ENCODE data around the gene ALAS2.
"Not testable (repeated sequence)": the region's sequence is repeated elsewhere in the genome, so short reads cannot be mapped to it uniquely, and the experiment has no call there.

The ALAS2 gene

DNA sequence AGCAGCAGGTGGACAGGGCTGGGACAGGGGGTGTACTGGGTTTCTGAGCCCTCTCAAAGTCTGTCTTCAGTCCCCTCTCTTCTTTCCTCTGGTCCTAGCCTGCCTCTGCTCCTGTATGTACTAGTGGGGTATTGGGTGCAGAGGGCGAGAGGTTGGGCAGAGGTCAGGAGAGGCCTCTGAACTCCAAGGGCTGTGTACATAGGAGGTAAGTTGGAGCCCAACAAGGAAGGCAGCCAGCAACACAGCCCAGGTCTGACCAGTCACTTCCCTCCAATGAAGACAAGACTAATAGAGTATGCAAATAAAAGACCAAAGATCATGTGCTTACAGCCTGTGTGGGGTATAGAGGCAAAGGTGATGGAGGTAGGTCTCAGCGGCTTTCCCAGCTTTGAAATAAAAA lies 36.7 kb downstream of the ALAS2 start, which contains the start of gene PFKFB1:
TSS of gene PFKFB1 (minus strand) at position 90 of the 400 bp plus-strand sequence. CDS start 181 bp downstream, outside the sequence.
- no peak within 1 kb of the TSS for H3K4me3 ChIP-seq (ENCODE audit: control insufficient read depth in 1 of 7, extremely low read depth in 1 of 7, insufficient read depth in 4 of 7, low read depth in 2 of 7, low read length in 6 of 7)
- ChIA-PET CTCF (no interaction called here), POLR2A (no interaction called here)
- H3K4me1 ChIP-seq (ENCODE audit: control extremely low read depth in 1 of 4, control insufficient read depth in 4 of 4, insufficient read depth in 4 of 4, low read length in 3 of 4), result peaks cover 0 to 2% (median 0%) of the 10 kb centered on the region in 4 experiments
- no peak within 1 kb of the TSS for H3K27ac ChIP-seq (ENCODE audit: insufficient read depth in 1 of 2, low read depth in 1 of 2, low read length in 2 of 2, poor library complexity in 1 of 2, severe bottlenecking in 2 of 2)
- WGBS (ENCODE audit: insufficient coverage), result 71% methylated on average over 1 of the region's 2 CpGs
- no peaks in the 10 kb centered on the region for H3K36me3 ChIP-seq (ENCODE audit: control insufficient read depth in 4 of 4, insufficient read depth in 4 of 4, low read length in 3 of 4)
- no peaks in the 10 kb centered on the region for H3K9me3 ChIP-seq (ENCODE audit: control extremely low read depth in 1 of 5, control insufficient read depth in 4 of 5, insufficient read depth in 2 of 5, low read depth in 1 of 5, low read length in 4 of 5)
- H3K27me3 ChIP-seq (replicated peaks in 2 of 5; ENCODE audit: control insufficient read depth in 4 of 5, insufficient read depth in 5 of 5, low read length in 4 of 5), result peaks cover 0 to 8% (median 0%) of the 10 kb centered on the region in 5 experiments
- DNase-seq, result no peak

DNA sequence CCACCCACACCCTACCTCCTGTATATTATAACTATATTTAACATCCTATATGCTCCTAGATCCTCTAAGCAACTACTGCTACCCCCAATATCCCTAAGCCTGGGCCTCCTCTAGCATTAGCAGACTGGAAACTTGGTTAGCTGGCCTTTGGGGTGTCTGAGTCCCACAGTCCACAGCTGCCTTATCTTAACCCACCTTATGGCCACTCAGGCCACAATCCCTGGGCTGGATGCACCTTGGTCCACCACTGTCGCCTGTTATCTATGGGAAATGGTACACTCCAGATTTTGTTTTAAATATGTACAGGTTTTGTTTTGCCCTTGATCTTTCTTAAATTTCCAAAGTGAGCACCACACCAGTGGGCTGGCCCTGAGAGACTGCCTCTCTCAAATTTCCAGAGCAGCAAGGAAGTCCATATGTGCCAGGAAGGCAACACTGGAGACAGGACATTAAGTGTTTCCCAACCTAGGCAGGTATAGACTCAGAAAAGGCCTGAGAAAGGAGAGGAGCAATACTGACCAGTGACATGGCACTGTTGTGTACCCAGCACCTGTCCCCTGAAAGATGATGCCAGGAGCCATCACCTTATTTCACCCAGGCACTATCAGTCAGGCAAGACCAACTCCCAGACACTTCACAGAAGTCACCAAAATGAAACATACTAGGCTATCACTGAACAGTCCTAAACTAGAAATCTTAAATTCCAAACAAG lies 37.7 kb downstream of the ALAS2 start:
- H3K36me3 ChIP-seq (ENCODE audit: control insufficient read depth in 4 of 4, insufficient read depth in 4 of 4, low read length in 3 of 4), result no peaks in the 10 kb centered on the region
- no peak overlapping the region for H3K4me3 ChIP-seq (ENCODE audit: control insufficient read depth in 1 of 7, extremely low read depth in 1 of 7, insufficient read depth in 4 of 7, low read depth in 2 of 7, low read length in 6 of 7)
- POLR2A ChIA-PET, result no interaction called here

DNA sequence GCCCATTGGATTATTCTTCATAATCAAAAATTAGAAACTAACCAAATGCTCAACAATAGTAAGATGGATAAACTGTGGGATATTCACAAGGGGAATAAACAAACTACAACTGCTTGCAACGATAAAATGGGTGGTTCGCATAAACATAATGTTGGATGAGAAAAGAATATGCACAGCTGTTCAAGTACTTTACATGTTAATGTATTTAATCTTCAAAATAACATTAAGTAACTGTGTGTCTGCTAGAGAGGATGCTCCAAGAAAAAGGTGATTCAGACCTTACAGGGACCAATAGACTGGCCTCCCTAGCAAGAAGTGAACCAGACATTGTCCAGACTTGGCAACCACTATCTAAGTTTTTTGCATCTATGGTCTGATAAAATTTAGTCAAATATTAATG lies 39.1 kb downstream of the ALAS2 start:
- ChIA-PET POLR2A (no interaction called here), CTCF (no interaction called here)
- no CpG with 5 or more reads among the region's 2 CpGs for WGBS (ENCODE audit: insufficient coverage)
- Histone ChIP-seq H3K4me3 (ENCODE audit: control insufficient read depth in 1 of 7, extremely low read depth in 1 of 7, insufficient read depth in 4 of 7, low read depth in 2 of 7, low read length in 6 of 7) (no peak overlapping the region), H3K27me3 (replicated peaks in 2 of 5; ENCODE audit: control insufficient read depth in 4 of 5, insufficient read depth in 5 of 5, low read length in 4 of 5) (peaks cover 0 to 8% (median 0%) of the 10 kb centered on the region in 5 experiments), H3K4me1 (ENCODE audit: control extremely low read depth in 1 of 4, control insufficient read depth in 4 of 4, insufficient read depth in 4 of 4, low read length in 3 of 4) (no peaks in the 10 kb centered on the region), H3K36me3 (ENCODE audit: control insufficient read depth in 4 of 4, insufficient read depth in 4 of 4, low read length in 3 of 4) (no peaks in the 10 kb centered on the region), H3K9me3 (ENCODE audit: control extremely low read depth in 1 of 5, control insufficient read depth in 4 of 5, insufficient read depth in 2 of 5, low read depth in 1 of 5, low read length in 4 of 5) (no peaks in the 10 kb centered on the region), H3K27ac (ENCODE audit: insufficient read depth in 1 of 2, low read depth in 1 of 2, low read length in 2 of 2, poor library complexity in 1 of 2, severe bottlenecking in 2 of 2) (no peak overlapping the region)
- no peak for DNase-seq

More for the DNA sequence above, 37.7 kb downstream of the ALAS2 start:
- Histone ChIP-seq H3K4me1 (ENCODE audit: control extremely low read depth in 1 of 4, control insufficient read depth in 4 of 4, insufficient read depth in 4 of 4, low read length in 3 of 4) (no peaks in the 10 kb centered on the region), H3K27ac (ENCODE audit: insufficient read depth in 1 of 2, low read depth in 1 of 2, low read length in 2 of 2, poor library complexity in 1 of 2, severe bottlenecking in 2 of 2) (no peak overlapping the region), H3K27me3 (replicated peaks in 2 of 5; ENCODE audit: control insufficient read depth in 4 of 5, insufficient read depth in 5 of 5, low read length in 4 of 5) (peaks cover 0 to 8% (median 0%) of the 10 kb centered on the region in 5 experiments), H3K9me3 (ENCODE audit: control extremely low read depth in 1 of 5, control insufficient read depth in 4 of 5, insufficient read depth in 2 of 5, low read depth in 1 of 5, low read length in 4 of 5) (no peaks in the 10 kb centered on the region)
- no peak for DNase-seq
- 100% methylated on average over 1 of the region's 1 CpG for WGBS (ENCODE audit: insufficient coverage)
- CTCF ChIA-PET, result no interaction called here

DNA sequence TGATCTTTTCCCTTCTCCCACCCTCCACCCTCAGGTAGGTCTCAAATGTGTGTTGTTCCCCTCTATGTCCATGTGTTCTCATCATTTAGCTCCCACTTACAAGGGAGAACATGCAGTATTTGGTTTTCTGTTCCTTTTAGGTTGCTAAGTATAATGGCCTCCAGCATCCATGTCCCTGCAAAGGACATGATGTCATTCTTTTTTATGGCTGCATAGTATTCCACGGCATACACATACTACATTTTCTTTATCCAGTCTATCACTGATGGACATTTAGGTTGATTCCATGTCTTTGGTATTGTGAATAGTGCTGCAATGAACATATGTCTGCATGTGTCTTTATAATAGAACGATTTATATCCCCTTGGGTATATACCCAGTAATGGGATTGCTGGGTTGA lies 47.5 kb downstream of the ALAS2 start:
- DNase-seq; H3K36me3 ChIP-seq (ENCODE audit: control insufficient read depth in 4 of 4, insufficient read depth in 4 of 4, low read length in 3 of 4); H3K9me3 ChIP-seq (ENCODE audit: control extremely low read depth in 1 of 5, control insufficient read depth in 4 of 5, insufficient read depth in 2 of 5, low read depth in 1 of 5, low read length in 4 of 5); POLR2A ChIA-PET; H3K4me3 ChIP-seq (ENCODE audit: control insufficient read depth in 1 of 7, extremely low read depth in 1 of 7, insufficient read depth in 4 of 7, low read depth in 2 of 7, low read length in 6 of 7); H3K27me3 ChIP-seq (replicated peaks in 2 of 5; ENCODE audit: control insufficient read depth in 4 of 5, insufficient read depth in 5 of 5, low read length in 4 of 5); H3K4me1 ChIP-seq (ENCODE audit: control extremely low read depth in 1 of 4, control insufficient read depth in 4 of 4, insufficient read depth in 4 of 4, low read length in 3 of 4); H3K27ac ChIP-seq (ENCODE audit: insufficient read depth in 1 of 2, low read depth in 1 of 2, low read length in 2 of 2, poor library complexity in 1 of 2, severe bottlenecking in 2 of 2): not testable (repeated sequence)
- WGBS (ENCODE audit: insufficient coverage), result no CpG with 5 or more reads among the region's 2 CpGs
- CTCF ChIA-PET, result interaction anchor here (1.9 kb wide), 1 partner anchor 16 kb away, joined by 4 read pairs; the partner anchor contains the start of gene APEX2

DNA sequence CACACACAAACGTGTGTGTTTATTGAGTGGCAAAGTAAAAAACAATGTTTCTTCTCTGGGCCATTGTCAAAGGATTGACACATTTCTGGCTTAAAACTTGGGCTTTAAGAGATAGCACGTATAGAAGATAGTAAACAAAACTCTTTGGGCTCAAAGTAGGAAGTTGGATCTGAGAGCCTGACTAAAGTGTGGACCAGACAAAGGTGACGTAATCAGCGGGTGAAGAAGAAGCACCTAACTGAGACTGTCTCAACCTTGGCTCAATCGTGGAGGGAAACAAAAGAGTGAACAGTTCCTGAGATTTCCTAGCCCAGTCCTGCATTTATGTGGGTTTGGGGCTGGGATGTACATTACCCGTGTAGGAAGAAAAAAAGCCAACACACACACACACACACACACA lies 50.4 kb downstream of the ALAS2 start:
- Histone ChIP-seq H3K27ac (ENCODE audit: insufficient read depth in 1 of 2, low read depth in 1 of 2, low read length in 2 of 2, poor library complexity in 1 of 2, severe bottlenecking in 2 of 2) (no peak overlapping the region), H3K36me3 (ENCODE audit: control insufficient read depth in 4 of 4, insufficient read depth in 4 of 4, low read length in 3 of 4) (no peaks in the 10 kb centered on the region), H3K27me3 (replicated peaks in 2 of 5; ENCODE audit: control insufficient read depth in 4 of 5, insufficient read depth in 5 of 5, low read length in 4 of 5) (peaks cover 0 to 4% (median 0%) of the 10 kb centered on the region in 5 experiments), H3K9me3 (ENCODE audit: control extremely low read depth in 1 of 5, control insufficient read depth in 4 of 5, insufficient read depth in 2 of 5, low read depth in 1 of 5, low read length in 4 of 5) (peaks cover 0 to 4% (median 0%) of the 10 kb centered on the region in 5 experiments), H3K4me1 (ENCODE audit: control extremely low read depth in 1 of 4, control insufficient read depth in 4 of 4, insufficient read depth in 4 of 4, low read length in 3 of 4) (no peaks in the 10 kb centered on the region), H3K4me3 (ENCODE audit: control insufficient read depth in 1 of 7, extremely low read depth in 1 of 7, insufficient read depth in 4 of 7, low read depth in 2 of 7, low read length in 6 of 7) (no peak overlapping the region)
- POLR2A ChIA-PET, result no interaction called here
- 86% methylated on average over 4 of the region's 6 CpGs for WGBS (ENCODE audit: insufficient coverage)
- CTCF ChIA-PET, result no interaction called here
- no peak for DNase-seq

DNA sequence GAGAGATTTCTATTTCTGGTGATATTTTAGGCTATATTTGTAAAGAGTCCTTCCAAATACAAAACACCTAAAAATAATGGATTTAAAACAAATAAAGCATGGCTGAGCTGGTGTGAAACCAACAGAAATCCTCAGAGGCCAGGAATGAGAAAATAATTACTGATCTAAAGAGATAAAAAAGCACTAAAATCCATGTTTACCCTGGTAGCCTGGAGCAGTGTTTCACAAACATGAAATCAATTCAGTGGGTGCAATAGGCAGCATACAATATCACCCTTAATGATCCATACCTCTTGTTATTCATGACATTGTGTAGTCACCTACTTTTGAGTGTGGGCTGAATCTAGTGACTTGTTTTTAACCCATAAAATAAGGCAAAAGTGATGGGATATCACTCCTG lies 51.3 kb downstream of the ALAS2 start:
- H3K4me1 ChIP-seq (ENCODE audit: control extremely low read depth in 1 of 4, control insufficient read depth in 4 of 4, insufficient read depth in 4 of 4, low read length in 3 of 4), result no peaks in the 10 kb centered on the region
- peaks cover 0 to 4% (median 0%) of the 10 kb centered on the region in 5 experiments for H3K27me3 ChIP-seq (replicated peaks in 2 of 5; ENCODE audit: control insufficient read depth in 4 of 5, insufficient read depth in 5 of 5, low read length in 4 of 5)
- no peak overlapping the region for H3K27ac ChIP-seq (ENCODE audit: insufficient read depth in 1 of 2, low read depth in 1 of 2, low read length in 2 of 2, poor library complexity in 1 of 2, severe bottlenecking in 2 of 2)
- DNase-seq, result no peak
- H3K4me3 ChIP-seq (ENCODE audit: control insufficient read depth in 1 of 7, extremely low read depth in 1 of 7, insufficient read depth in 4 of 7, low read depth in 2 of 7, low read length in 6 of 7), result no peak overlapping the region
- peaks cover 0 to 4% (median 0%) of the 10 kb centered on the region in 5 experiments for H3K9me3 ChIP-seq (ENCODE audit: control extremely low read depth in 1 of 5, control insufficient read depth in 4 of 5, insufficient read depth in 2 of 5, low read depth in 1 of 5, low read length in 4 of 5)
- H3K36me3 ChIP-seq (ENCODE audit: control insufficient read depth in 4 of 4, insufficient read depth in 4 of 4, low read length in 3 of 4), result no peaks in the 10 kb centered on the region
- CTCF ChIA-PET, result no interaction called here
- POLR2A ChIA-PET, result no interaction called here

DNA sequence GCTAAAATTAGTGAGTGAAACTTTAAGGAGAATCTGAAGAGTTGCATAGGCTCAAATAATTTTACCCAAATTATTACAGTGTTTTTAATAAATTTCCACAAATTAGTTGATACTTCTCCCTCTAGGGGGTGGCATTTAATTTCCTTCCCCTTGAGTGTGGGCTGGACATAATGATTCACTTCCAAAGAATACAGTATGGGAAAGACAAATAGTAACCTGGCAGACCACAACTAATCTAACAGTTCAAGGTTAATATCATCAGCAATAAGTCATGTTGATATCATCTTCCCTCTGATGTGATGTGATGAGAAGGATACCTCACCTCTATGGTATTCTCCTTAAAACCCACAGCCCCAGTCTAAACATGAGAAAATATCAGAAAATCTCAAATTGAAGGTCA lies 52.3 kb downstream of the ALAS2 start:
- Histone ChIP-seq H3K9me3 (ENCODE audit: control extremely low read depth in 1 of 5, control insufficient read depth in 4 of 5, insufficient read depth in 2 of 5, low read depth in 1 of 5, low read length in 4 of 5) (peaks cover 0 to 2% (median 0%) of the 10 kb centered on the region in 5 experiments), H3K4me1 (ENCODE audit: control extremely low read depth in 1 of 4, control insufficient read depth in 4 of 4, insufficient read depth in 4 of 4, low read length in 3 of 4) (no peaks in the 10 kb centered on the region), H3K36me3 (ENCODE audit: control insufficient read depth in 4 of 4, insufficient read depth in 4 of 4, low read length in 3 of 4) (no peaks in the 10 kb centered on the region), H3K4me3 (ENCODE audit: control insufficient read depth in 1 of 7, extremely low read depth in 1 of 7, insufficient read depth in 4 of 7, low read depth in 2 of 7, low read length in 6 of 7) (no peak overlapping the region), H3K27ac (ENCODE audit: insufficient read depth in 1 of 2, low read depth in 1 of 2, low read length in 2 of 2, poor library complexity in 1 of 2, severe bottlenecking in 2 of 2) (no peak overlapping the region), H3K27me3 (replicated peaks in 2 of 5; ENCODE audit: control insufficient read depth in 4 of 5, insufficient read depth in 5 of 5, low read length in 4 of 5) (peaks cover 0 to 4% (median 0%) of the 10 kb centered on the region in 5 experiments)
- ChIA-PET CTCF (no interaction called here), POLR2A (no interaction called here)
- DNase-seq, result no peak

All from common myeloid progenitor, CD34-positive (primary cell).